COLO829 (cell line): ENCODE results near the gene GCC1.

ENCODE experiments used
- DNase-seq: peaks from one replicate; pipeline ENCODE4 v3.0.0; 2012; ENCODE audit warnings: low spot score

GCC1 gene, protein sequence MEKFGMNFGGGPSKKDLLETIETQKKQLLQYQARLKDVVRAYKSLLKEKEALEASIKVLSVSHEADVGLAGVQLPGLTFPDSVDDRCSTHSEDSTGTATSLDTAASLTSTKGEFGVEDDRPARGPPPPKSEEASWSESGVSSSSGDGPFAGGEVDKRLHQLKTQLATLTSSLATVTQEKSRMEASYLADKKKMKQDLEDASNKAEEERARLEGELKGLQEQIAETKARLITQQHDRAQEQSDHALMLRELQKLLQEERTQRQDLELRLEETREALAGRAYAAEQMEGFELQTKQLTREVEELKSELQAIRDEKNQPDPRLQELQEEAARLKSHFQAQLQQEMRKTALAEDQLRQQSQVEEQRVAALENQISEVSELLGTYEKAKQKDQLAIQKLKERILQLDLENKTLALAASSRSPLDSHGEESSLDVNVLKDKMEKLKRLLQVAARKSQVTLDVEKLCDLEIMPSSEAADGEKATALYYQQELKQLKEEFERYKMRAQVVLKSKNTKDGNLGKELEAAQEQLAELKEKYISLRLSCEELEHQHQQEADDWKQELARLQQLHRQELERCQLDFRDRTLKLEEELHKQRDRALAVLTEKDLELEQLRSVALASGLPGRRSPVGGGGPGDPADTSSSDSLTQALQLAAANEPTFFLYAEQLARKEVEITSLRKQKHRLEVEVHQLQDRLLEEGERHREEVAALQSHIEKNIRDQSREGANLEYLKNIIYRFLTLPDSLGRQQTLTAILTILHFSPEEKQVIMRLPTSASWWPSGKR

DNA sequence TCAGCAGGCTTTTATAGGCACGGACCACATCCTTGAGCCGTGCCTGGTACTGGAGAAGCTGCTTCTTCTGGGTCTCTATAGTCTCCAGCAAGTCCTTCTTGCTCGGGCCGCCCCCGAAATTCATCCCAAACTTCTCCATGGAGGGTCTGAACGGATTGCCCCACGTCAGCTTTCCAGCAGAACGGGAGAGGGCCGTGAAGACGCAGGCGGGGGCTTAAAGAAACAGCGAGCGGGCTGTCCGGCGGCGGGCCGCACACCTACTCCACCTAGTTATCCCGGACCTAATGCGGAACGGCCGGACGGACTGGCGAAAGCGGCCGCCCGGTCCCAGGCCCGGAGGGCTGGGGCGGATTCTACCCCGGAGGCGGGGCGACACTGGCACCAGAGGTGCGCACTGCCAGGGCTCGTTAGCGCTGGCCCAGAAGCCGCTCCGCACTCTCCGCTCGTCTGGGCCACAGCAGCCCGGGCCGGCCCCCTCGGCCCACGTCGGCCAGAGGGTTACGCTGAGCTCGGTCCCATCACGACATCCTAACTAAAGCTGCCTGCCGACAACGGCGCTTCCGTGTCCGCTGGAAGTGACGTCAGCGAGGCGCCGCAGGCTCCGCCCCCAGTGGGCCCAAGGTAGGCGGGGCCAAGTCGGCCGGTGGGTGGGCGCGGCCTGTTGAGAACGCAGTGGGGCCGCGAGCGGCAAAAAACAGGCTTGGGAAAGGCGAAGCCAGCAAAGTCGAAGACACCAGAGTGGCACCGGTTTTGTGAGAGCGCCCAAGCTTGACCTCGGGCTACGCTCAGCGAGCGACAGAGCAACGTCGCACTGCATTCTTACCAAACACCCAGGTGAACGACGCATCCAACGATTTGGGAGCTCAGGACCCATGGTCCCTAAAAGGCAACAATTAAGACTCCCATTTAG is at the start of gene GCC1:
TSS of gene GCC1 (minus strand) at position 553 of the 910 bp plus-strand sequence. CDS start at position 139, 414 bp downstream.
- DNase-seq: peak; percentile 97

DNA sequence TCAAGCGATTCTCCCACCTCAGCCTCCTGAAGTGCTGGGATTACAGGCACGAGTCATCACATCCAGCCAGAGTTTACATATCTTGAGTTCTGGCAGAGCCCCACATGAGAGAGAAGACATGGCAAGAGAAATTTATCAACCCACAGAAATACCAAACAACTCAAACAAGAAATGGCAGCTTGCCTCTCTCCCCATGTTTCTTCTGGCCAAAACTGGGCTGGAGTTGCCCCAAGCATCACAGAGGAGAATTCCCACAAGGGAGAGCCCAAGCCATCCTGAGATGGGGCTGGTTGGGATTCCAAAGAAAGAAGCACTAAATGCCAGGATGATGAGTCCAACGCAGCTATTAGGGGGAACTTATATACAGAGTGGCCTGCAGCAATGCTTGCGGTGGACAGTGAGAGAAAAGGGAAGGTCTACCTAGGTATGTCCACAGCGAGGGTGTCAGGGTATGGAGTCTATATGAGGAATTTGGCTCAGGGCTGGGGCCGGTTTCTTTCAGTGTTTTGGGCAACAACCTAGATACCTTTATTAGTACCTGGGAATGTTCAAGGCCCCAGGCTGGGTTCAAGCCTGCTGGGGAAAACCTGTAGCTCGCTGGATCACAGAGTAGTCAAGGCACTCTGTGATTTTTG is 47.0 kb upstream of the GCC1 start:
- no peak for DNase-seq

DNA sequence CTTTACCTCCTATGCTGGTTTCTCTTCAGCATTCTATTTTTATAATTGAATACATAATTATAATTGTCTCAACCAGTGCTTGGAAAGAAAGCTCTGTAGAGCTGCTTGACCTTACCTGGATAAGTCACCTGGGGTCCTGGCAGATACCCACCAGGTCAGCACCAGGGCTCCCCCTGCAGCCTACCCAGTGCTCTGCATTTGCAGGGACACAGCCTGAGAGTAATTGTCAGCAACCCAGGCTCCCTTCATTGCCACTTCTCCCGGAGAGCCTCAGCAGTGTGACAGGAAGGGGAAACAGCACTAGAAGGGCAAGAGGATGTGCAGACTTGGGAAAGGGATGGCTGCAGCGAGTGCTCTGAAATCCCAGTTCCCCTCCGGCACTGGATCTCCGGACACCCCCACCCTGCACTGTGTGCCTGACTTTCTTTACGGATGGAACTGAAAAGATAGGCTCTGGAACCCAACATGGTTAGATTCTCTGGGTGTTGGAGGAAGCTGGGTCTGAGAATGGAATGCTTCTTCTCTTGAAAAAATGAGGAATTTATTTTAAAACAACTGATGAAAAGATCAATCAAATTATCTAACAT is 44.0 kb upstream of the GCC1 start:
- DNase-seq: no peak

DNA sequence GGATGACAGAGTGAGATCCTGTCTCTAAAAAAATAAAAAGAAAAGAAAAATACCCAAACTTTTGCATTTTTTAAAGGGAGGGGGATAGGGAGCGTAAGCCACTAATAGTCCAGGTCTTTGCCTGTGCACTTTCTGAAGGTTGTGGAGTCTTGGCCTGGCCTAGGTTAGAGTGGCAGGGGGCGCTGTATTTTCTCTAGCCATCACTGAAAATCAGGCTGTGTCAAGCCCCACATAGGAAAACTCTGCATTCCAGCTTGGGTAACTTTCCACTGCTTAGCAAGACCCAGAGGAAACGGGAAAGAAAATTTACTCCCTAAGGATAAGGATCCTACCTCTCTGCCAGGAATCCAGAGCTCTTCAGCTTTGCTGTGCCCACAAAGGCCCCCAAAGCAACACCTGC is 43.0 kb upstream of the GCC1 start:
- no peak for DNase-seq

DNA sequence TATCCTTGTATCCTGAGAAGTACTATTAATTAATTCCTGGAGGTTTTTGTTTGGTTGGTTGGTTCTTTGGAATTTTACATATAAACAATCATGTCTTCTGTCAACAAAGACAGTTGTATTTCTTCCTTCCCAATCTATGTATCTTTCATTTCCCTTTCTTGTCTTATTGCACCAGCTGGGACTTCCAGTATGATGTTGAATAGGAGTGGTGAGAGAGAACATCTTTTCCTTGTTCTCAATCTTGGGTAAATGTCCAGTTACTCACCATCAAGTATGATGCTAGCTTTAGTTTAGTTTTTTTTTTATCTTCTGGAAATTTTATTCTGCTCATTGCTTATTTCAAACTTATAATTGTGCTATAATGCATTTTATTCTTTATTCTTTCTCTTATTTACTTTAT is 39.9 kb upstream of the GCC1 start:
- no peak for DNase-seq

DNA sequence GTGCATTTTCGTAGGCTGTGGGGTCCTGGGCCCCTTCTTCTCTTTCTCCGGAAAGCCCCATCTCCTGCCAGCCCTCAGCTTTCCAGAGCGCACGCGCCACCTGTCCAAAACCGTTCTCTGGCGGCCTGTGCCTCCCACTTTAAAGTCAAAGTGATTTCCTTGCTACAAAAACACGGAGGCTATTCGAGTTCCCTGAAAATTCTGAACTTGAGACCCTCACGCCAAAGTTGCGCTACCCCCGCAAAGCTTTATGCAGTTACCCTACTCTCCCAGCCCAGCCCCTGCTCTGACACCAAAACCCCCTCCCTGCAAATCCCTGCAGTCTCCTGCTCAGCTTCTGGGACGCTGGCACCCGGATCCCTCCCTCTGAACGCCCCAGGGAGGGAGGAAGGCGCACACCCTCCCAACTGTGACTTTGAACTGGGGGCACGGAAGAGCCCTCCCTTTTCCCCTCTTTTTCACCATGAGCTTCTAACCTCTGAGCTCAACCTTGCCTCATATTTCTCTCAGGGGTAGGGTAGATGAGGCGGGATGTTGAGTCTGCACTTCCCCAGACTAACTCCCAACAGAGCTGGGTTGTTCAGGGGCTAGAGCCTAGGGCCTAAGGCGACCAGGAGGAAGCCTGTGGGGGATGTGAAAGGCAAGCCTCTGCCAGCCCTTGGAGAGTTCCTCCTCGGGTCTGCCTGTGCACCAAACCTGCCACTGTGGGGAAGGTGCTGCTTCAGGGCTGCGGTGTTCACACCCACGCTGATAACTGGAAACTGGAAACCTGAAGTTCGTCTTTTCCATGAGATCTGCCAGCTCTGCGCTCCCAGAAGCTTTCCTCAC is 35.2 kb upstream of the GCC1 start:
- no peak for DNase-seq

DNA sequence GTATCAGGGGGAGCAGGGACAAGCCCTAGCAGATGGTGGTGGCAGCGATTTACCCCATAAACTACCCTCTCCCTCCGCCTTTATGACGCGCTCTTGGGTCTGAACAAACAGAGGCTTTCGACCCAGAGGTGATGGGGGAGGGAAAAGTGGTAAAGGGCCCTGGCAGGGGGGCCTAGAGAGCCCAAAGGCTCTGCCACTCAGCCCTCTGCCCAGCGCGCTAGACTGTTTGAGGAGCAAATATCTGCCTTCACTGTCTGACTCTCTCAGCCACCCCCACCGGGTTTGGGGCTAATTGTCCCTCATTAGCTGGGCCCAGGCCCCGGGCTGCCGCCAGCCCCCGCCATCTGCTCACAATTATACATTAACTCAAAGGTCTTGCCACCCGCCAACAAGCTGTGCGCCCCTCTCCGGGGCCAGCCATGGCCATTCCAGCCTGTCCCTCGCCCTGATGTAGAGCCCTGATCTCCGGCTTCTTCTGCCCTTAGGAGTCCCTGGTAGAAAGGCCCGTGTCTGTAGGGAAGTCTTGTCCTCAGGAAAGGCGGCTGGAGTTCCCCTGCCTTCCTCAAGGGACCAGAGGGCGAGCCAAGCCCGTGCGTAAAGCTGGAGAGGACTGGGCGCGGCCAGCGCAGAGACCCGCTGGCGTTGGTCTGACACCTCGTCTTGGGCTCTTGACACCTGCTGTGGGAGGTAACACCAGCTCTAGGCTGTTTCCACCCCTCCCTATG is 34.4 kb upstream of the GCC1 start:
- no peak for DNase-seq

DNA sequence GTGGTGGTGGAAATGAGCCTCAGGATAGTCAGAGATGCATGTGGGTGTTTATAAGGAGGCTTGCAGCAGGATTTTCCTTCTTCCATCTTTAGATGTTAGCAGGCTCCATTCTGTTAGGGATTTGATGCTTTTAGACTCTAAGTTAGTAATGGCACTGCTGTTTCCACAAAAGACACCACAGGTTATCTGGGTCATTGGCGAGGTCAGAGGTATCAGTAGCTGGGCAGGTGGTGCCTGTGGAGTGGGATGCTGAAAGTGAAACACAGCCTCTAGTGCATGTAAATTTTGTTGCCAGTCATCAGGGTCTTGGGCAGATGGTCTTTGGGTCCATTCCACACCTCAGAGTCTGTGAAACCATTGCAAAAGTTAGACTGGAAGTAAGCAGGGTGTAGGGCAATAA is 33.4 kb upstream of the GCC1 start:
- no peak for DNase-seq

DNA sequence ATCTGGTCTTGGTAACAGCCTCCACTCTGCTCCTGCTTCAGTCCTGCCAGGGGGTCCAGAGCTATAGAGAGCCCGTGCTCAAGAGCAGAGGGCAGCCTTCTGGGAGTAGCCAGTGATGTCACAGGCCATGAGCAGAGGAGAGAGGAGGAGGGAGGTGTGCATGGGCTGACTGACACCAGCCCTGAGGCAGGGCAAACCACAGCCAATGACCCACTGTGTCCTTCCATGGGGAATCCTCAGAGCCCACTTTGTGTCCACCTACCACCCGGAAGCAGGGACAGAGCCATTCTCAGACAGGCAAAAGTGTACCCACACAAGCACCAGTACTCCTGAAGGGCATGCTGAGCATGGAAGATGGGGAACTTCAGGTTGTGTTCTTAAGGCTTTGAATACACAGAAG is 32.6 kb upstream of the GCC1 start, which contains the start of gene PAX4:
TSS of gene PAX4 (minus strand) at position 101 of the 400 bp plus-strand sequence. CDS start 2,214 bp downstream, outside the sequence.
- no peak for DNase-seq

DNA sequence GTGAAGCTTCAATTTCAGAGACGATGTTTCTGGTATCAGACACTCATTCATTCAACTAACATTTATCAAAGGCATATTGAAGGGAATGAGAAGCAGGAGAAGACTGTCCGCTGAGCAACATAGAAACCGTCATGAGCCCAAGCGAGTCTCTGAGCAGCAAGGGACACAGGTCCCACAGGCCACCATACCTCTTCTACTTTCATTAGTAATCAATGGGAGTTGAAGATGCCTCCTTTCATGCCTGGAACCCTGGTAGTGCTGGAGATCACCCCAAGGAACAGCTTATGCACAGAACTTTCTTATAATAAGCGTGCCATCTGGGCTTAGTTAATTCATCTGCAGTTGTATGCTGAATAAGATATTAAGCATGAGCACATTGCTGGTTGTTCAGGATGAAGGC is 31.3 kb upstream of the GCC1 start:
- DNase-seq: no peak

DNA sequence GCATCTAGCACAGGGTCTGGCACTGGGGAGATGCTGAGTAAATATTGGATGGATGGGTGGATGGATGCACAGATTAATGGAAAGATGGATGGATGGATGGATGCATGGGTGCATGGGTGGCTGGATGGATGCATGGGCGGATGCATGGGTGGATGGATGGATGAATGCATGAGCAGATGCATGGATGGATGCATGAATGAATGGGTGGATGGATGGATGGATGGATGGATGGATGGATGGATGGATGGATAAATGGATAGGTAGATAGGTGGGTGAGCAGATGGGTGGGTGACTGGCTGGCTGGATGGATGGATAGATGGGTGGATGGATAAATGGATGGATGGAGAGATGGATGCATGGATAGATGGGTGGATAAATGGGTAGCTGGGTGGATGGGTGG is 26.9 kb upstream of the GCC1 start:
- no peak for DNase-seq

DNA sequence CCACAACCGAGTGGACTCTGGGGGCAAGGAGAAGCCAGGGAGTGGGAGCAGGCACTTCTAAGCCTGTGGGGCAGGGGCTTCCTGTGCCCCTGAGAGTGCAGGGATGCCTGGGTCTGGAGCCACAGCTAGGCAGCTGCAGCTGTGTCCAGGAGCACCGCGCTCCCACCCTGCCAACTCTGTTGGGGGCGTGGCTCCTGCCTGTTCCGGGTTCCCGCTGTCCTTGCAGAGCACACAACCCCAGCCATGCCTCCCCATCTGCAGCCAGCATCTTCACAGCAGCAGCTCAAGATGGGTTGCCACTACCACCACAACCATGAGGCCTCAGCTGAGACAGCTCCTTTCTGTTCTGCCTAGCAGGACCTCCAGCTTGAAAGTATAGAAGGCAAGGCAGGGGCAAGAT is 23.9 kb upstream of the GCC1 start:
- DNase-seq: no peak

DNA sequence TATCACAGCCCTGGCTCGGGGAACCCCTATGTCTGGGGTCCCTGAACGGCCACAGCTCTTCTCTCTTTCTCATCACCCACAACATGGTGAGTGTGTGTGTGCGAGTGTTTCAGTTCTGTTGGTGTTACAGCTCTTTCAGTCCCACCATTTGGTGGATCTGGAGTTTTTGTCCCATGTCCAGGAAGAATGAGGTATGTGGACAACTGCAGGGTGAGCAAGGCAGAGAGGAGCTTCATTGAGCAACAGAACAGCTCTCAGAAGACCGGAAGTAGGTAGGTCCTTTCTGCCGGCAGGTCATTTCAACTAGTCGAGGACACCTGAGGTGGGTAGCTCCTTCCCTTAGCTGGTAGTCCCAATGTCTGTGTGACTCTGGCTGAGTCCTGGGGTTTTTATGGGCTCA is 23.1 kb upstream of the GCC1 start:
- no peak for DNase-seq

DNA sequence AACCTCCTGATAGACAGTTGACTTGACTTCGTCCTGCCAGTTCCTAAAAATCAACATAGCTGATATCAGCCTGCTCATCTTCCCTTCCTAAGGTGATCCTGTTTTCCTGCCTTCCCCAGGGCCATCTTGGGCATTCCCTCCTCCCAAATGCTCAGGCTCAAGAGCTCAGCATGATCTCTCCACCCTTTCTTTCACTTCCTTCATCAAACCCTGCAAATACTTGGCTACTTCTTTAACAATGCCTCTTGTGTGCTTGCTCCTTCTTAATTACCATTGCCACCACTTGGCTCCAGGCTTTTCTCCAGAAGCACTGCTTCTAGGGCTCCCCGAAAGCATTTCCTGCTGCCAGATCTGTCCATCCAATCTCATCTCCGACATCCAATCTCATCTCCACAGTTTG is 15.5 kb upstream of the GCC1 start:
- peak; percentile 68 for DNase-seq

DNA sequence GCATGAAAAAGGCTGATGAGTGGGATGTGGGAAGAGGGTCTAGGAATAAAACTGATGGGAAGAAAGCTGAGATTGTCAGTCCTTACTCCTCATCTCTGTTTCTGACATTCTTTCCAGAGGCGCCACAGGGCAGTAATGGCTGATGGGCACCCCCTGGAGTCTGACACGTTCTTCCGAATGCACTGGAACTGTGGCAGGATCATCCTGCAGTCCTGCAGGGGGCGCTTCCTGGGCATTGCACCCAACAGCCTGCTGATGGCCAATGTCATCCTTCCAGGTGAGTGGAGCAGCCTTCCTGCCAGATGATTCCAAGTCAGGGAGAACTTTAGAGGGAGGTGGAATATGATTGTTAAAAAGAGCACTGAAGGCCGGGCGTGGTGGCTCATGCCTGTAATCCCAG is 12.9 kb upstream of the GCC1 start:
- no peak for DNase-seq

DNA sequence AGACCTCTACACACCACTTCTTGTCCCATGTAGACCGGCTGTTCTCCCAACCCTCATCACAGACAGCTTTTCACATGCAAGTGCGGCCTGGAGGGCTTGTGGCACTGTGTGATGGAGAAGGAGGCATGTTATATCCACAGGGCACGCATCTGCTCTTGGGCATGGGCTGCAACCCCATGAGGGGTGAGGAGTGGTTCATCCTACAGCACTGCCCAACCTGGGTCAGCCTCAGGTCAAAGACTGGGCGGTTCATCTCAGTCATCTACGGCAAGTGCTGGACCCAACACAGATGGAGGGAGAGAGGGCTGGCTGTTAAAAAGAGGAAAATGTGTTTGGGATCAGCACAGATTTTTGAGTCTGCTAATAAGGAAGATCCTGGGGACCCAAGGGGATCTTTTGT is 10.3 kb upstream of the GCC1 start:
- no peak for DNase-seq

DNA sequence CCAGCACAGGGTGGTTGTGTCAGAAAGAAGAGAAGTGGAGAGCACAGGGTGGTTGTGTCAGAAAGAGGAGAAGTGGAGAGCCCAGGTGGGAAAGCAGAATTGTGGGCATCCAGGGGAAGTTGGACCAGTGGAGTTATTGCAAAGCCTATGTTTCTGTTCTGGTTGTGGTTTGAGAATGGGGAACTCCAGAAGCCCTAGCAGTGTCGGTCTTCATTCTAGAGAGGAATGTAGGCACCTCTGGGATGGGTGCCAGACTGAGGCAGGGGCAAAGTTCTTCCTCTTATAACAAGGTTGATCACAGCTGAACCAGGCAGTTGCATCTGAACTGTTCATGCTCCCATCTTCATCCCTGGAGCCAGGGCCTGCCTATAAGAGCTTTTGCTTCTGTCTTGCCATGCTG is 9.1 kb upstream of the GCC1 start:
- no peak for DNase-seq

DNA sequence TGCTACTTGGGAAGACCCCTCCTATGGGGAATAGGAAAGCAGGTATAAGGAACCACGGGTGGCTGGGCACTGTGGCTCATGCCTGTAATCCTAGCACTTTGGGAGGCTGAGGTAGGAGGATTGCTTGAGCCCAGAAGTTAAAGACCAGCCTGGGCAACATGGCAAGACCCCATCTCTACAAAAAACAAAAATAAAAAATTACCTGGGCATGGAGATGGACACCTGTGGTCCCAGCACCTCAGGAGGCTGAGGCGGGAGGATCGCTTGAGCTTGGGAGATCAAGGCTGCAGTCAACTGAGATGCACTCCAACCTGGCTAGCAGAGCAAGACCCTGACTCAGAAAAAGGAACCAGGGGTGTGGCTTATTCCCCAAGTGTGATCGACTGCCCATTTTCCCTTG is 7.2 kb upstream of the GCC1 start:
- no peak for DNase-seq

DNA sequence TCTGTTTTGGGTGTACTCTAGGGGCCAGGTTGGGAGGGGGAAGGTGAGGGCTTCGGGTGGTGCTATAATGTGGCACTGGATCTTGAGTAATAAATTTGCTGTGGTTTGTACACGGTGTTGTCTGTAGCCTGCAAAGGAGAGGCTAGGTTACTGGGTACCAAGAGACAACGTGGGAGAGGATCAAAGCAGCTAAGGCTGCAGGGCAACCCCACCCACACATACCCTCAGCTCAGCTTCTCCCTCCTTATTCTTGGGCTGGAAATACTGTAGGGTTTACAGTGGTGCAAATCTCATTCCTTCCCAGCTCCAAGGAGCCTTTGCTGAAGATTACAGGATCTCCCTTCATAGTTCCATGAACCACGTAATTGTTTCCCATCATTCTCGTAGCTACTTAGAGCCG is 6.2 kb upstream of the GCC1 start:
- no peak for DNase-seq

DNA sequence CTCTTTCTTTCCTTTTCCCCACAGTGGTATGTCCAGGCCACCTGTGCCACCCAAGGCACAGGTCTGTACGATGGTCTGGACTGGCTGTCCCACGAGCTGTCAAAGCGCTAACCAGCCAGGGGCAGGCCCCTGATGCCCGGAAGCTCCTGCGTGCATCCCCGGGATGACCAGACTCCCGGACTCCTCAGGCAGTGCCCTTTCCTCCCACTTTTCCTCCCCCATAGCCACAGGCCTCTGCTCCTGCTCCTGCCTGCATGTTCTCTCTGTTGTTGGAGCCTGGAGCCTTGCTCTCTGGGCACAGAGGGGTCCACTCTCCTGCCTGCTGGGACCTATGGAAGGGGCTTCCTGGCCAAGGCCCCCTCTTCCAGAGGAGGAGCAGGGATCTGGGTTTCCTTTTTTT is 5.8 kb upstream of the GCC1 start:
- DNase-seq: no peak
